NT2/D1 (cell line): ENCODE measurements around the gene TMEM132D.
A peak's percentile ranks its signal among the peaks of the same experiment; 100 is the strongest.

Source experiments
- DNase-seq: peaks from one replicate; pipeline ENCODE4 v3.0.0-alpha.2; 2011; ENCODE audit warnings: low read depth, low spot score
- H3K27me3 ChIP-seq: 2 replicates; pipeline ENCODE4 v1.6.0; 2011; ENCODE audit warnings: mild to moderate bottlenecking; ENCODE audit not compliant: insufficient read length, insufficient read depth
- H3K36me3 ChIP-seq: 2 replicates; pipeline ENCODE4 v1.6.1; 2011; ENCODE audit warnings: mild to moderate bottlenecking, low read length, mixed read lengths; ENCODE audit not compliant: insufficient read depth, insufficient read length
- H3K4me1 ChIP-seq: 2 replicates; pipeline ENCODE4 v1.5.1; 2011; ENCODE audit not compliant: insufficient read depth, insufficient read length
- H3K4me3 ChIP-seq: 2 replicates; pipeline ENCODE4 v1.5.1; 2011; ENCODE audit warnings: low read depth; ENCODE audit not compliant: insufficient read length
- H3K9ac ChIP-seq: 2 replicates; pipeline ENCODE4 v1.6.0; 2011; ENCODE audit warnings: low read depth; ENCODE audit not compliant: insufficient read length
- H3K9me3 ChIP-seq: 2 replicates; pipeline ENCODE4 v1.5.1; 2011; ENCODE audit warnings: mild to moderate bottlenecking, low read length; ENCODE audit not compliant: insufficient read depth
- SUZ12 ChIP-seq: IDR thresholded peaks from 2 replicates; pipeline ENCODE4 v1.6.1; 2011; ENCODE audit not compliant: insufficient read length, insufficient read depth; ENCODE audit errors: extremely low read depth
- YY1 ChIP-seq: IDR thresholded peaks from 2 replicates; pipeline ENCODE4 v1.6.1; 2011; ENCODE audit not compliant: insufficient read length, insufficient read depth
- ZNF274 ChIP-seq: IDR thresholded peaks from 2 replicates; pipeline ENCODE4 v1.6.1; 2011; ENCODE audit warnings: mild to moderate bottlenecking, low read depth, low read length

Gene TMEM132D

GRCh38 chr12:129110575-129110974 is 793.2 kb downstream of the TMEM132D start:
- H3K4me1 ChIP-seq, result no peaks in the 10 kb centered on the region
- no peaks in the 10 kb centered on the region for H3K27me3 ChIP-seq
- TF ChIP-seq YY1, result no peak
- TF ChIP-seq SUZ12, result no peak
- TF ChIP-seq ZNF274, result no peak
- H3K4me3 ChIP-seq, result no peak overlapping the region
- H3K9me3 ChIP-seq, result peaks cover 6% of the 10 kb centered on the region; the same call in 1 of the 2 replicates
- no peak for DNase-seq
- no peak overlapping the region for H3K9ac ChIP-seq
- no peaks in the 10 kb centered on the region for H3K36me3 ChIP-seq

GRCh38 chr12:129109174-129110001 is 794.4 kb downstream of the TMEM132D start:
- Histone ChIP-seq H3K4me3 (no peak overlapping the region), H3K9ac (no peak overlapping the region), H3K36me3 (no peaks in the 10 kb centered on the region), H3K27me3 (no peaks in the 10 kb centered on the region), H3K4me1 (no peaks in the 10 kb centered on the region), H3K9me3 (peaks cover 6% of the 10 kb centered on the region; the same call in 1 of the 2 replicates)
- no peak for DNase-seq
- TF ChIP-seq ZNF274, result no peak

- H3K9ac ChIP-seq, result no peak overlapping the region
- H3K27me3 ChIP-seq, result no peaks in the 10 kb centered on the region
- no peak overlapping the region for H3K4me3 ChIP-seq
- no peak for TF ChIP-seq ZNF274
- TF ChIP-seq YY1, result no peak
- TF ChIP-seq SUZ12, result no peak
- H3K9me3 ChIP-seq, result peaks cover 6% of the 10 kb centered on the region; the same call in 1 of the 2 replicates
- H3K36me3 ChIP-seq, result no peaks in the 10 kb centered on the region
- H3K4me1 ChIP-seq, result peaks cover 5% of the 10 kb centered on the region
- DNase-seq, result no peak
These were observed 797.1 kb downstream of the TMEM132D start for GRCh38 chr12:129106772-129107171.

GRCh38 chr12:129103231-129103630 is 800.6 kb downstream of the TMEM132D start:
- Histone ChIP-seq H3K4me1 (peaks cover 5% of the 10 kb centered on the region), H3K9ac (no peak overlapping the region), H3K4me3 (no peak overlapping the region), H3K36me3 (no peaks in the 10 kb centered on the region), H3K9me3 (peaks cover 10% of the 10 kb centered on the region; the same call in 1 of the 2 replicates), H3K27me3 (no peaks in the 10 kb centered on the region)
- TF ChIP-seq SUZ12 (no peak), ZNF274 (no peak), YY1 (no peak)
- no peak for DNase-seq

- peaks cover 5% of the 10 kb centered on the region for H3K4me1 ChIP-seq
- no peak for TF ChIP-seq YY1
- TF ChIP-seq SUZ12, result no peak
- TF ChIP-seq ZNF274, result no peak
- DNase-seq, result no peak
- peaks cover 10% of the 10 kb centered on the region; the same call in 1 of the 2 replicates for H3K9me3 ChIP-seq
- H3K27me3 ChIP-seq, result no peaks in the 10 kb centered on the region
- no peaks in the 10 kb centered on the region for H3K36me3 ChIP-seq
- H3K4me3 ChIP-seq, result no peak overlapping the region
- H3K9ac ChIP-seq, result no peak overlapping the region
These were observed 801.6 kb downstream of the TMEM132D start for GRCh38 chr12:129102233-129102632.

GRCh38 chr12:129101816-129102215 is 802.0 kb downstream of the TMEM132D start:
- no peak overlapping the region for H3K9ac ChIP-seq
- peaks cover 5% of the 10 kb centered on the region for H3K4me1 ChIP-seq
- no peaks in the 10 kb centered on the region for H3K36me3 ChIP-seq
- peaks cover 8% of the 10 kb centered on the region; the same call in 1 of the 2 replicates for H3K9me3 ChIP-seq
- no peak overlapping the region for H3K4me3 ChIP-seq
- TF ChIP-seq SUZ12 (no peak), YY1 (no peak), ZNF274 (no peak)
- DNase-seq, result no peak
- no peaks in the 10 kb centered on the region for H3K27me3 ChIP-seq

GRCh38 chr12:129101404-129101803 is 802.4 kb downstream of the TMEM132D start:
- Histone ChIP-seq H3K9ac (no peak overlapping the region), H3K4me3 (no peak overlapping the region), H3K27me3 (no peaks in the 10 kb centered on the region), H3K36me3 (no peaks in the 10 kb centered on the region), H3K9me3 (peaks cover 4% of the 10 kb centered on the region; the same call in 1 of the 2 replicates), H3K4me1 (peaks cover 5% of the 10 kb centered on the region)
- TF ChIP-seq YY1, result no peak
- no peak for TF ChIP-seq SUZ12
- TF ChIP-seq ZNF274, result no peak
- peak; percentile 36 for DNase-seq
